Measurements from ENCODE around the gene LDLRAD1. TPM values are rescaled to one million over a fixed set of nuclear protein-coding genes. Genes with fewer than 3 reads are reported as not detected.

LDLRAD1 gene
- total and polyA plus RNA-seq, 10 of the 15 experiments (the other 5 are each of a cell fraction or from before 2014, with no cell fraction given), result not detected

DNA sequence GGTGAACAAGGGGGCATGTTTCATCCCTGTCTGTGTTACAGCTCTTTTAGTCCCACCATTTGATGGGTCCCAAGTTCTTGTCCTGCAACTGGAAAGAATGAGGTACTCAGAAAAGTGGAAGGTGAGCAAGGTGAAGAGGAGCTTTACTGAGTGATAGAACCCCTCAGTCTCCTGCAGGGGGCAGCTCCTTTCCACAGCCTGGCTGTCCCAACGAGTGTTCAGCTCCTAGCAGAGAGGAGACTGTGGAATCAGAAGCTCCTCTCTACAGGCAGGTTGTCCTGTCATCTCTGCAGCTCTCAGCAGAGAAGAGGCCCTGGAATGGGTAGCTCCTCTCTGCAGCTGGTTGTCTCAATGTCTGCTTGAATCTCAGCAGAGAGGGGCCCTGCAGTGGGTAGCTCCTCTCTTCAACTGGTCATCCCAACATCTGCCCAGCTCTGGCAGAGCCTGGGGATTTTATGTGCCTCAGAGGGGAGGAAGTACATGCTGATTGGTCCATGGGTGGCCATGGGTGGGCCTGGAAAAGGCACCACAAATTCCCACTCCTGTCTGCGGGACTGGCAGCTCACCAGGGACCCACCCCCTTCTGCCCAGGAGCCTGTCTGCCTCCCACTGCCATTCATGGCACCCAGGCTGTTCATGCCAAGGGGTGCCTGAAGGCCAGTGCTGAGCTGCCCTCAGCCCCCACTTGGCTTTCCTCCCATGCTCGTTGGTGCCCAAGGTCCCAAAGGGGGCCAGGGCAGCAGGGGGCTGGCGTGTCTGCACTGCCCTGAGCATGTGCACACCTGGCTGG lies 25.7 kb downstream of the LDLRAD1 start:
- no peak for FAIRE-seq
- Histone ChIP-seq H3K27ac (ENCODE audit: control insufficient read depth, insufficient read depth) (no peak overlapping the region), H3K27me3 (replicated peaks in 1 of 2; ENCODE audit: control insufficient read depth in 2 of 2, insufficient read depth in 2 of 2, low read length in 1 of 2) (no peaks in the 10 kb centered on the region), H2AFZ (ENCODE audit: control insufficient read depth, low read depth, low read length) (no peak overlapping the region), H3K4me3 (no peak overlapping the region), H3K79me2 (ENCODE audit: control insufficient read depth, insufficient read depth, low read length) (no peaks in the 10 kb centered on the region), H3K36me3 (ENCODE audit: control insufficient read depth in 2 of 2, insufficient read depth in 2 of 2, low read length in 1 of 2) (no peaks in the 10 kb centered on the region), H3K4me1 (ENCODE audit: control insufficient read depth, insufficient read depth, low read length) (no peaks in the 10 kb centered on the region), H3K9ac (ENCODE audit: control insufficient read depth, insufficient read depth, low read length) (no peak overlapping the region), H3K4me2 (ENCODE audit: control insufficient read depth, insufficient read depth) (no peak overlapping the region), H3K9me3 (replicated peaks; ENCODE audit: control insufficient read depth, insufficient read depth, low read length) (peaks cover 2% of the 10 kb centered on the region; the same call in 1 of the 3 replicates), H4K20me1 (ENCODE audit: control insufficient read depth, insufficient read depth) (no peaks in the 10 kb centered on the region)
- POLR2A ChIA-PET, result no interaction called here
- no peak for ATAC-seq
- 9% methylated on average over 4 of the region's 4 CpGs for WGBS (ENCODE audit: insufficient coverage, insufficient replicate concordance, low lambda C conversion rate, missing lambda C conversion rate)
- SMC1A ChIA-PET (ENCODE audit: uncharacterized antibody, unreplicated experiment), result interaction anchor here (1.0 kb wide), 1 partner anchor 56 kb away, joined by 3 read pairs; no protein-coding TSS in a partner anchor
- TF ChIP-seq, protein P1, sequence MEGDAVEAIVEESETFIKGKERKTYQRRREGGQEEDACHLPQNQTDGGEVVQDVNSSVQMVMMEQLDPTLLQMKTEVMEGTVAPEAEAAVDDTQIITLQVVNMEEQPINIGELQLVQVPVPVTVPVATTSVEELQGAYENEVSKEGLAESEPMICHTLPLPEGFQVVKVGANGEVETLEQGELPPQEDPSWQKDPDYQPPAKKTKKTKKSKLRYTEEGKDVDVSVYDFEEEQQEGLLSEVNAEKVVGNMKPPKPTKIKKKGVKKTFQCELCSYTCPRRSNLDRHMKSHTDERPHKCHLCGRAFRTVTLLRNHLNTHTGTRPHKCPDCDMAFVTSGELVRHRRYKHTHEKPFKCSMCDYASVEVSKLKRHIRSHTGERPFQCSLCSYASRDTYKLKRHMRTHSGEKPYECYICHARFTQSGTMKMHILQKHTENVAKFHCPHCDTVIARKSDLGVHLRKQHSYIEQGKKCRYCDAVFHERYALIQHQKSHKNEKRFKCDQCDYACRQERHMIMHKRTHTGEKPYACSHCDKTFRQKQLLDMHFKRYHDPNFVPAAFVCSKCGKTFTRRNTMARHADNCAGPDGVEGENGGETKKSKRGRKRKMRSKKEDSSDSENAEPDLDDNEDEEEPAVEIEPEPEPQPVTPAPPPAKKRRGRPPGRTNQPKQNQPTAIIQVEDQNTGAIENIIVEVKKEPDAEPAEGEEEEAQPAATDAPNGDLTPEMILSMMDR (IDR thresholded peaks at IDR 0.05 in 2 of 3, conservative IDR thresholded peaks at IDR 0.05 in 1 of 3; ENCODE audit: control insufficient read depth in 2 of 3, extremely low read depth in 1 of 3, insufficient read depth in 1 of 3, low read depth in 3 of 3, low read length in 3 of 3), result no peak
- TF ChIP-seq NR2C2 (IDR thresholded peaks at IDR 0.05; ENCODE audit: borderline replicate concordance, control insufficient read depth, insufficient read length, low read depth) (no peak), YBX1 (IDR thresholded peaks at IDR 0.05) (no peak), POU2F2 (IDR thresholded peaks at IDR 0.05; ENCODE audit: borderline replicate concordance, low read depth, low read length) (no peak), SIN3A (IDR thresholded peaks at IDR 0.05; ENCODE audit: low read depth, low read length) (no peak), ZNF274 (IDR thresholded peaks at IDR 0.05; ENCODE audit: insufficient read depth, insufficient read length) (no peak)
- TF ChIP-seq, protein P2, sequence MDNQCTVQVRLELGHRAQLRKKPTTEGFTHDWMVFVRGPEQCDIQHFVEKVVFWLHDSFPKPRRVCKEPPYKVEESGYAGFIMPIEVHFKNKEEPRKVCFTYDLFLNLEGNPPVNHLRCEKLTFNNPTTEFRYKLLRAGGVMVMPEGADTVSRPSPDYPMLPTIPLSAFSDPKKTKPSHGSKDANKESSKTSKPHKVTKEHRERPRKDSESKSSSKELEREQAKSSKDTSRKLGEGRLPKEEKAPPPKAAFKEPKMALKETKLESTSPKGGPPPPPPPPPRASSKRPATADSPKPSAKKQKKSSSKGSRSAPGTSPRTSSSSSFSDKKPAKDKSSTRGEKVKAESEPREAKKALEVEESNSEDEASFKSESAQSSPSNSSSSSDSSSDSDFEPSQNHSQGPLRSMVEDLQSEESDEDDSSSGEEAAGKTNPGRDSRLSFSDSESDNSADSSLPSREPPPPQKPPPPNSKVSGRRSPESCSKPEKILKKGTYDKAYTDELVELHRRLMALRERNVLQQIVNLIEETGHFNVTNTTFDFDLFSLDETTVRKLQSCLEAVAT (IDR thresholded peaks at IDR 0.05), result no peak
- no TSS peak for BruUV-seq (replicated peaks)
- in situ Hi-C loops (cut with MboI), result no loop called here
- DNase-seq (ENCODE audit: low read depth, low spot score), result no peak
- intact Hi-C loops (cut with micrococcal nuclease; ENCODE audit: unreplicated experiment), result no loop called here
- RAD21 ChIA-PET (ENCODE audit: unreplicated experiment), result no interaction called here
- CTCF ChIA-PET, result interaction anchor here (0.5 to 1.3 kb wide), 2 partner anchors 9 to 394 kb away, joined by 3 read pairs; no protein-coding TSS in a partner anchor
